GM04503 (cell line): ENCODE data around the gene LMLN.
"Not testable (repeated sequence)": the region's sequence is repeated elsewhere in the genome, so short reads cannot be mapped to it uniquely, and the experiment has no call there.

Experiments used
- DNase-seq: peaks from one replicate; pipeline ENCODE4 v3.0.0-alpha.2; 2012; ENCODE audit warnings: low read depth

LMLN gene

DNA sequence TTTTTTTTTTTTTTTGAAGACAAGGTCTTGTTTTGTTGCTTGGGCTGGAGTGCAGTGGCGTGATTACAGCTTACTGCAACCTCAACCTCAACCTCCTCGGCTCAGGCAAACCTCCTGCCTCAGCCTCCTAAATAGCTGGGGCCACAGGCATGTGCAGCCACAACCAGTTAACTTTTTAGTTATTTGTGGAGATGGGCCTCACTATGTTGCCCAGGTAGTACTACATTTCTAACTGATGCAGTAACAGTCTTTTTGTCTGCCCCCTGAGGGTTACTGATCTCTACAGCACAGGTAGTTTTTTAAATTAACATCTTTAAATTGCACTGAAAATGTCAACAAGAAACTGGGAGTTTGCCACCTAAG is 3.4 kb upstream of the LMLN start:
- no peak for DNase-seq

DNA sequence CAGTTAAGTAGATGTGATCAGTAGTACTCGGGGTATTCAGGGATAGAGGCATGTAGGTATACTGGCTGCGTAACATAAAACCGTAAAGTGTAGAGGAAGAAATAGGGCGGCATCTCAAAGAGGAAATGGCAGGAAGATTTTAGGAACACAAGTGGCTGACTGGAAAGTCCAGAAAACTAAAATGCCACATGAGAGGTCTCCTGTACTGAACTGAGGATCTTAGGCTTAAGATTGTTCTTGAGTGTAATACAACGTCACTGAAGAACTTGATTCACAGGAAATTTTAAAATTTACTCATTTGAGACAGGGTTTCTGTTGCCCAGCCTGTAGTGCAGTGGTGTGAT is 2.3 kb upstream of the LMLN start:
- no peak for DNase-seq

DNA sequence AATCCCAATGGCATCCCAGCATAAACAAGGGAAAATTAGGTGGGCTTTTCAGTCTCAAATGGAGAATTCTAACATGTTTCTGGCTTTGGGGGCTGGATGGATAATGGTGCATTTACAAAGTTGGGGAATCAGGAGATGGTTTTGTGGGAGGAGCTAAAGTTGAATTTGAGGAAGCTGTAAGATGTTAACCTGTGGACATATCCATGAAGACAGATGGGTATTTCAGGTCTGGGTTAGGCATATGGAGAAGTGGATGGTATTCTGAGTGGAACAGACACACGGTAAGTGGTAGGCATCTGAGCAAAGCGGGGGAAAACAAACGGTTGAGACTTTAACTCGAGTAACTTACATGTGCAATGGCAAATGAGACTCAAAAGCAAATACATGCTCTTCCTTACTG is 1.7 kb upstream of the LMLN start:
- DNase-seq = no peak

DNA sequence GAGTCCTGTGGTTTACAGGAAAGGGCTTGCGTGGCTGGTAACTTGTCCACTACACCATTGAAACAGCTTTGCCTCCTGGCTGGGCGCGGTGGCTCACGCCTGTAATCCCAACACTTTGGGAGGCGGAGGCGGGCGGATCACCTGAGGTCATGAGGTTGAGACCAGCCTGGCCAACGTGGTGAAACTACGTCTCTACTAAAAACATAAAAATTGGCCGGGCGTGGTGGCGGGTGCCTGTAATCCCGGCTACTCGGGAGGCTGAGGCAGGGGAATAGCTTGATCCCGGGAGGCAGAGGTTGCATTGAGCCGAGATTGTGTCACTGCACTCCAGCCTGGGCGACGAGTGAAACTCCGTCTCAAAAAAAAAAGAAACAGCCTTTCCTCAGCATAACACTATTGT is 1.2 kb upstream of the LMLN start:
- not testable (repeated sequence) for DNase-seq

DNA sequence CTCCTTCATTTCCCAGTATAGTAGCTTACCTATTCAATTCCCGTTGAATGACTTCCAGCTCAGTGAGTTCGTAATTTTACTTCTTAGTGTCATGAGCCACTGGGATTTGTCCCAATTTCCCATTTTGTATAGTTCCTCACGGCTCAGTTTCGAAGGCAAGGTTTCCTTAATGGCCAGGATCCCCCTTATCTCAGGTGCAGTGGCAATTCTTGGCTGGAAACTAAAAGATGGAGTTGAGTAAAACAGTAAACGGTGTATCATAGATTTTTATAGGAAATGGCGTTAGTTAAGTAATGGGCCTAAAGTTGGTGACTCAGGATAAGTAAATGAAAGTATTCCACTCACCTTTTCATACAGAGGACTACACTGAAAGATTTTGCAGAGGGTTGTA is 522 bp upstream of the LMLN start:
- no peak for DNase-seq

DNA sequence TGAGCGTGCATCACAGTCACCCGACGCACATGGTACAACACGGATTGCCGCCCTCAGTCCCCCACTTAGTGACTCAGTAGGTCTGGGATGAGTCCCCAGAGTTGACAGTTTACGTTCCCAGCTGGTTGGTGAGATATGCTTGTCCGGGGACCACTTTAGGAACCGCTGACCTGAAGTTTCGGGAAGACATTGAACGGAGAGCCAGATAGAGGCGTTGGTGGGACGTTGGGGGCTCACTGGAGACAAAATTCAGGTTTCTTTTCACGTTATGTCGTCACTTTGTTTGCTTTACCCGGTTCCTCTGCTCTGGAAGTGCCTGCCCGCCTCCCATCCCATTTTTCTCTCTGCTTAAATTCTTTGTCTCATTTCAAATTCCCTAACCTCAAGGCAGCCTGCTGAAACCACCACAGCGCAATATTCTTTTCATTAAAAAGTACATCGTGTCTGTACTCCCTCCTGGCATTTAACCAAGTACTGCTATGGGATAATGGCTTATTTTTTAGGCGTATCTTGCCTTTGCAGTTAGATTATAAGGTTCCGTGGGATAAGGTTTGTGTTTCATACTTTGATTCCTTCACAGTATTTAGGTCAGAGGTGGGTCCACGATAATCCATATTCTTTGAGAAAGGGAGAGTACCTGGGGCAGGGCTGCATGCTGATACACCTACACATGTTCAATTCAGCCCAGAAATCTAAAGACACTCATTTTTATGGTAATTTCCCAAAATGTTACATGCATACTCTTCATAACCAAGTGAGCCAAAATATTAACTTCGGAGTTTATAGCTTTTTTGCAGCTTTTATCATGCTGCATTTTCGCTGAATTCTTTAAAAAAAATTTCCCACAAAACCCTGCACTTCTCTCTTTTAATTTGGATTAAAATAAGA is 921 bp downstream of the LMLN start:
- peak; percentile 22 for DNase-seq

DNA sequence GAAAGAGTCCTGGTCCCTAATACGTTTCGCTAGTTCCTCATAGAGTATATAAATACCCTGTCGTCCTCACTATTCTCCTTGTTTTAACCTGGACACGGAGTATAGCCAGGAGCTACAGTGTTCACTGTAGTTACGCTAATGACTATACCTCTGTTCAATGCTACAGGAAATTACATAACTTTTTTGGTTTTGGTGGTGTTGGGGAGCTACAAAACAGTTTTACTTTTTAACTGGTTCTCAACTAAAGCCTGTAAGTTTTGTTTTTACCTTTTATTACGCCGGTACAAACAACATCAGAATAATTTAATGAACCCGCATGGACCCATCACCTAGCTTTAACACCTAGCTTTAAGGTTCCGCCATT is 1.5 kb downstream of the LMLN start:
- DNase-seq = no peak

DNA sequence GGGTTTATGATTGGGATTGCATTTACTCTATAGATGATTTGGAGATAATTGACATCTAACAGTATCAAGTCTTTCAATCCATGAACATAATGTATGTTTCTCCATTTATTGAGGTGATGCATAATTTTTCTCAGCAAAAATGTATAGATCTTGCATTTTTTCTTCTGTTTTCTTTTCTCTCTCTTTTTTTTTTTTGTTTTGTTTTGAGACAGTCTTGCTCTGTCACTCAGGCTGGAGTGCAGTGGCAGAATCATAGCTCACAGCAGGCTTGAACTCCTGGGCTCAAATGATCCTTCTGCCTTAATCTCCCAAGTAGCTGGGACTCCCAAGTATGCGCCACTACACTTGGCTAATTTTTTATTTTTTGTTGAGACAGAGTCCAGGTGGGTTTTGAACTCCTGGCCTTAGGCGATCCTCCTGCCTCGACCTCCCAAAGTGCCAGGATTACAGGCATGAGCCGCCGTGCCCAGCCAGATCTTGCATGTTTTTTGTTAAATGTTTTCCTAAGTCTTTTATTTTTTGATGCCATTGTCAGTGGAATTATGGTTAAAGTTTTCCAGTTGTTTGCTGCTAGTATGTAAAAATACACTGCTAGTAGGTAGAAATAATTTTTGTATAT is 3.1 kb downstream of the LMLN start:
- no peak for DNase-seq

DNA sequence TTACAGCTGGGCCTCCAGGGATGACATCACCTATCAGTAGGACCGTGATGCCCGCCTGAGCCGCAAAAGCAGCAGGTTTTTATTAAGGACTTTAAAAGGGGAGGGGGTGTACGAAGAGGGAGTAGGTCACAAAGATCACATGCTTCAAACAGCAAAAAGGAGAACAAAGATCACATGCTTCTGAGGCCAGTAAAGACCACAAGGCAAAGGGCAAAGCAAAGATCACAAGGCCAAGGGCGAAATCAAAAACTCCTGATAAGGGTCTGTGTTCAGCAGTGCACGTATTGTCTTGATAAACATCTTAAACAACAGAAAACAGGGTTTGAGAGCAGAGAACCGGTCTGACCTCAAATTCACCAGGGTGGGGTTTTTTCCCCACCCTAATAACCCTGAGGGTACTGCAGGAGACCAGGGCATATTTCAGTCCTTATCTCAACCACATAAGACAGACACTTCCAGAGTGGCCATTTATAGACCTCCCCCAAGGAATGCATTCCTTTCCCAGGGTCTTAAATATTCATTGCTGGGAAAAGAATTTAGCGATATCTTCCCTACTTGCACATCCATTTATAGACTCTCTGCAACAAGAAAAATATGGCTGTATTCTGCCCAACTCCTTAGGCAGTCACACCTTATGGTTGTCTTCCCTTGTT is 7.4 kb downstream of the LMLN start:
- DNase-seq = not testable (repeated sequence)

DNA sequence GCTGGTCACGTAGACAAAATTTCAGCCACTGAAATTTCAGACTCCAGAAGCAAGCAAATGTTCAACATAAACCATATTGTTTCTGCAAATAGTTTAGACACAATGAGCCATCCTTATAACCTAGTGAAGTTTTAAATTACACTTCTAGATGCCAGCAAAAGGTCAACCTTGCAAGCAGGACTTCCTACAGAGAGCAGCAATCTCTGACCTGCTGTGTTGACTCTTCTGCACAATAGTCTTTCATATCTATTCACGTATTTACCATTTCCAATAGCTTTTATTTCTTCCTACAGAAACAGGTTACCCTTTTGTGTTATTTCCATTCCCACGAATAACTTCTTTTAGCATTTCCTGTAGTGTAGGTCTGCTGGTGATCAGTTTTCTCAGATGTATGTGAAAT is 10.6 kb downstream of the LMLN start:
- DNase-seq = no peak

DNA sequence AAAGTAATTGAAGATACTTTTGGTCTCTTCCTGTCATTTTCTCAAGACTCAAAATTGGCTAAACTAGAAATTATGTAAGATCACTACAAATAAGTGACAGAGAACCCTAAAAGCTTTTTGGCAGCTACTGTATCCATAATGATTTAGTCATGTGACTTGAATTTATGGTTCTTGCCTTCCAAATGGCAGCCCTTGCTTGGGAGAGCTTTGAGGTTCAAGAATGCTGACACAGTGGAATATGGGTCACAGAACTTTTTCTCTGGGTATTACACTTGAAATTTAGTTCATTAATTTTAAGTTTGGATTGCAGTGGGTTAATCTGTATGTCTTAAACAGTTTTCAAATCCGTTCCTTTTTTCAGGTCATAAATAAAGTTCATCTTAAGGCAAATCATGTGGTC is 14.0 kb downstream of the LMLN start:
- no peak for DNase-seq

DNA sequence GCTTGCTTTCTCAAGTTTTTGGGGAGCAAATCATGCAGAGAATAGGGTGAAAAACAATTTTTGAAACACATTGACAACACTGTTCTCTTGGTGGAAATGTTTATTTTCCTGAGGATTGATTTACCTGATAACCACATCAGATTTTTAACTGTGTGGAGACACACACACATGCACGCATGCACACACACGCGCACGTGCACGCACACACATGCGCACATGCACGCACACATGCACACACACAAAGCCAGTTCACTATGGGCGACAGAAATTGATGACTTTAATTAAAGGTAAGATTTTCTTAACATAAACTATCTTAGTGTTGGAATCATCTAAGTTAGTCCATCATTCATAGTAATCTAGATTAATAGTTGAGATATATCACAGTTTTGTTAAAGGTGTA is 15.3 kb downstream of the LMLN start:
- no peak for DNase-seq

DNA sequence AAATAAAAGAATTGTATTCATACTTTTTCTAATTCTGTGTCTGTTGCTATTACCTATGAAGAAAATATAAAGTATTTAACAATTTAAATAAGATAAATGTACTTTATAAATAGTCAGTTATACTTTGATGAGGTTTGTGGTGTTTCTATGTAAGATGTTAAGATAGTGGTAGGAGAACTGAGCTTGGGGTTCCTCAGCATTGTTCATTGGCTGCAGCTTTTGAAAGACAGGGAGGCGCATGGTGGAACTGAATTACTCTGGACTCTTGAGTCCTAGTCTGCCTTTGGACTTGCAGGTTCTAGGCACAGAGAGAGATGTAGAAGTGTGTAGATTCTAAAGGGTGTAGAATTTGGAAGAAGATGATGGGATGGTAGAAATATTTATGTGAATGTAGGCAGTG is 23.1 kb downstream of the LMLN start:
- DNase-seq = no peak

DNA sequence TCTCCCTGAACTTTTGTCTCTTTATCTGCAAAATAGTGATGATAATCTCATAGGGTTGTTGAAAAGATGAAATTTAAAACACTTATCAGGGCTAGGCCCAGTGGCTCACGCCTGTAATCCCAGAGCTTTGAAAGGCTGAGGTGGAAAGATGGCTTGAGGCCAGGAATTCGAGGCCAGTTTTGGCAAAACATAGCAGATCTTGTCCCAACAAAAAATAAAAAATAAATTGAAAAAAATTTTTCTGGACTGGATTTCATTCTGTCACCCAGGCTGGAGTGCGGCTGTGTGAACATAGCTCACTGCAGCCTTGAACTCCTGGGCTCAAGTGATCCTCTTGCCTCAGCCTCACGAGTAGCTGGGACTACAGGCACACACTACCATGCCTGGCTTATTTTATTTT is 29.6 kb downstream of the LMLN start:
- no peak for DNase-seq

DNA sequence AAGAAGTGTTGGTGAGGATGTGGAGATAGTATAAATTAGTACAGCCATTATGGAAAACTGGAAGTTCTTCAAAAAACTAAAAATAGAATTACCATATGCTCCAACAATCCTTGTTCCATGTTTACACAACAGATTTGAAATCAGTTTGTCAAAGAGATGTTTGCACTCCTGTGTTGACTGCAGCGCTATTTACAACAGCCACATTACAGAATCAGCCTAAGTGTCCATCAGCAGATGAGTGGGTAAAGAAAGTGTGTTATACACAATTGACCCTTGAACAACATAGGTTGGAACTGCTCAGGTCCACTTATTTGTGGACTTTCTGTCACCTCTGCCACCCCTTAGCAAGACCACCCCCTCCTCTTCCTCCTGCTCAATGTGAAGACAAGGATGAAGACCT is 34.7 kb downstream of the LMLN start:
- no peak for DNase-seq

DNA sequence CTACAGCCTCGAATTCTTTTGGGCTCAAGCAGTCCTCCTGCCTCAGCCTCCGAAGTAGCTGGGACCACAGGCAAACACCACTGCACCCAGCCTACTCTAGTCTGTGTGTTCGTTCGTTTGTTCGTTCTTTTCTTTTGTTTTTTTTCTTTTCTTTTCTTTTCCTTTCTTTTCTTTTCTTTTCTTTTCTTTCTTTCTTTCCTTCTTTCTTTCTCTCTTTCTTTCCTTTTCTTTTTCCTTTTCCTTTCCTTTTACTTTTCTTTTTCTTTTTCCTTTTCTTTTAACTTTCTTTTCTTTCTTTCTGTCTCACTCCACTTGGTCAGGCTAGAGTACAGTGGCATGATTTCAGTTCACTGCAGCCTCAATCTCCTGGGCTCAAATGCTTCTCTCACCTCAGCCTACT is 36.8 kb downstream of the LMLN start:
- DNase-seq = no peak

DNA sequence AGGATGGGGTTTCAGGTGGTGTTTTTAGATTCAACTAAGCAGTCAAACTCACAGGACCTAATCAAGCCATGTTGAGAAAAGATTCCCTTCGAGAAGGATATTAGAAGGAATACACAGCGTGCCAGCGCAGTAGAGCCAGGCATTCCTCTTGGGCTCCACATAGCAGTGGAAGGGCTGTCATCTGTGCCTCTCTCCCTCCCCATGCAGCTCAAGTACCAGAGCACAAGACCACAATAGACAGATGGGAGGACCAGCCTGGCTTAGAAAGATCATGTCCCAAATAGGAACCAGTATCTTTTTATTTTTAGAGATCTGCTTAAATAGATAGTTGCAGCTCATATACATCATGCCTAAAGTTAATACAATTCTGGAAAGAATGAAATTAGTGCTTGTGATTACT is 37.9 kb downstream of the LMLN start:
- no peak for DNase-seq

DNA sequence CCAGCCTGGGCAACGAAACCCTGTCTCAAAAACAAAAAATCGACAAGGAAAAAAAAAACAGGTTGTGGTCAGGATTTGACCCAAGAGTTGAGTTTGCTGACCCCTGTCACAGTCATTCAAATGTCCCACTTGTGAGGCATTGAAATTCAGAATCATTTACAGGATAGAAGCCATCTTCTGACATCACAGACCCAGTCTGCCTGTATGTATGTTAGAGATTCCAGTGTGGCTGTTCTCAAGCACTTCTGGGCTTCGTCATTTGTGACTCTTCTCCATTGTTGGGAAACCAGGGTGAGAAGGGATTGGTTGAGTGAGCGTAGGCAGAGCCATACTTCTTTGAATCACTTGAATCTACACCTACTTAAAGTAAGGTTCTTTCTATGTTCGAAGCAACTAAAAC is 57.1 kb downstream of the LMLN start:
- DNase-seq = no peak

DNA sequence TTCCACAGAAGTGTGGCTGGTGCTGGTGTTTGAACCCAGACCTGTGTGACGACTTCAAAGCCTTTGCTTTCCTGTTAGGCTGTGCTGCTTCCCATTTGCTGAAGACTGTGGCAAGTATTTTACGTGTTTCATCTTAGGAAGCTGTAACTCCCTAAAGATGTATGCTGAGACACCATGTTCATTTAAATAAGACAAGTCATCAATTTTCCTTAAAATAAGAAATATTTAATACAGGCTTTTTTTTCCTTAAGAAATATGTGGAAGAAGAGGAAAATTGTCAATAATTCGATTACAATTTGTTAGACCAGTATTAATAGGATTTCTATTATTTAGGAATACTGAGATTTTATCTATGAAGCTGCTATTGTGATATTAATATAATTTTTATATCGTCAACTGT is 58.4 kb downstream of the LMLN start:
- DNase-seq = no peak

DNA sequence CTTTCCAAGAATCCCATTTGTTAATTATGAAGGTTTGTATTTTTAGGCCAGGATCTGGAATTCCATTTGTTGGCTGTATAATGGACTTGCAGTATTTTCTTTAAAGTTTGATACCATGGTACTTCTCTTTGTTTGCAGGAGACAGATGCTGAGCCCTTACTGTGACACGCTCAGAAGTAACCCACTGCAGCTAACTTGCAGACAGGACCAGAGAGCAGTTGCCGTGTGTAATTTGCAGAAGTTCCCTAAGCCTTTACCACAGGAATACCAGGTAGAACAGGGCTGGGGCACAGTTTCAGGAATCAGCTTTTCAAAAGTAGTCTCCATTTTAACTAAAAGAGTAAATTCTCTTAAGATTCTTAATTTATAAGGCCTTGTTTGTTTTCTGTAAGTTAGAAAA is 59.1 kb downstream of the LMLN start:
- no peak for DNase-seq

DNA sequence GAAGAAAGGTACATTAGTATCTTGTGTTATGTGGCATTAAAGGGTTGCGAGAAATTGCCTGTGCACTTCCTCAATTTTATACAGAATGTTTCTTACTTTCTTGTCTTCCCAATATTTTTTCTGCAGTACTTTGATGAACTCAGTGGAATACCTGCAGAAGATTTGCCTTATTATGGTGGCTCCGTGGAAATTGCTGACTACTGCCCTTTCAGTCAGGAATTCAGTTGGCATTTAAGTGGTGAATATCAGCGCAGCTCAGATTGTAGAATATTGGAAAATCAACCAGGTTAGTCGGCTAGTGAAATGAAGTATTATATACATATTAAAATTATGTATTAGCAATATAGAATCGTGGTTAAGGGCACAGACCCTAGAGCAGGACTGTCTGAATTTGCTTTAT is 61.3 kb downstream of the LMLN start:
- DNase-seq = no peak

DNA sequence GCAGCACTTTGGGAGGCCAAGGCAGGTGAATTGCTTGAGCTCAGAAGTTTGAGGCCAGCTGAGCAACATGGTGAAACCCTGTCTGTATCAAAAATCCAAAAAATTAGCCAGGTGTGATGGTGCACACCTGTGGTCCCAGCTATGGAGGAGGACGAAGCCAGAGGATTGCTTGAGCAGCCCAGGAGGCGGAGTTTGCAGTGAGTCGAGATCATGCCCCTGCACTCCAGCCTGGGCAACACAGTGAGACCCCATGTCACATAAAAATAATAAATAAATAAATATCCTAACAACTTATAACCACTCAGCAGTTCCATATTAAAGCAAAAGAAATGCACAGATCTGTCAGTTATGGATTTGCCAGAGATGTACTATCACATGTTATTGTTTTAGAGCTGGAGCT is 62.6 kb downstream of the LMLN start:
- DNase-seq = no peak

DNA sequence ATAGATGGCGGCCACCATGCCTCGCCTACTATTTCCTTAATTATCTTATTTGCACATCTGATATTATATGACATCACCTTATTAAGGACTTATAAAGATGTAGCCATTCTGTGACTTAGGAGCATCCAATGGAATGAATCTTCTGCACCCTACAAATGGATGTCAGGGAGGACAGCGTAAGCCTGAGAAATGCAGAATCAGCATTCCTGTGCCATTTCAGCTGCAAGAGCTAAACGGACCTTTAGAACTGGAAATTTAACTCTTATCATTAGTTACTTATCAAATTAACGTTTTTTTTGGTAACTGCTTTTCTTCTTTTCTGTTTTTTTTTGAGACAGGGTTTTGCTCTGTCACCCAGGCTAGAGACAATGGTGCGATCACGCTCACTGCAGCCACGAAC is 65.6 kb downstream of the LMLN start:
- no peak for DNase-seq

DNA sequence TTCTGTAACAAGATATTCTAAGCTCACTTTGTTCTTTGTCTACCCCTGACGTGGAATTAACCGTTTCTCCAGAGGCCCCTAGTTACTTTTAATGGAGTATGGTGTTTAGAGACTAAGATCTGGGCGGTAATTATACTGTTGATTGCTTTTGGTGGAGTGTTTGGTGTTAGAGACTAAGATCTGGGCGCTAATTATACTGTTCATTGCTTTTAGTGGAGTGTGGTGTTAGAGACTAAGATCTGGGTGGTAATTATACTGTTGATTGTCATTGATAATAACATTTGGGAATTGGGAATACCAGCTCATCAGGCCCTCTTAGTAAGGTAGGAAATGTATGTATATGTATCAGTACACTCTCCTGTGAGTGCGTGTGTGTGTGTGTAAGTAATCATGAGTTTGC is 66.6 kb downstream of the LMLN start:
- DNase-seq = no peak
